ENCODE data around the gene FKBP7.

- TF ChIP-seq CTCF (IDR thresholded peaks at IDR 0.05; ENCODE audit: insufficient read depth, low read length, poor library complexity, severe bottlenecking): no peak
- TF ChIP-seq EZH2phosphoT487 (conservative IDR thresholded peaks at IDR 0.05; ENCODE audit: low read length): no peak
Observed at GRCh38 chr2:178513876-178514275, 35.5 kb upstream of the FKBP7 start.

All from SU-DHL-6 (cell line).